Tibial nerve (tissue), 4 donors: ENCODE results near the gene PPP1R7. TPM values are rescaled to one million over a fixed set of nuclear protein-coding genes. Genes with fewer than 3 reads are reported as not detected.

Experiments used
- DNase-seq, 2 donors: peaks; one replicate each; pipeline ENCODE4 v3.0.0-alpha.2; 2019; ENCODE audit warnings: low spot score in 2 of 2
- H3K27ac ChIP-seq, 4 donors: fragments of 200-600 bp; sonication (generic) in 3 of 4; one replicate each; pipeline ENCODE4 v1.5.1; 2017 to 2019; ENCODE audit warnings: mild to moderate bottlenecking in 1 of 4
- H3K27me3 ChIP-seq, 2 donors: fragments of 200-600 bp; sonication (generic) in 1 of 2; one replicate each; pipeline versions ENCODE4 v1.5.1 to v1.6.0; 2017 to 2019
- H3K36me3 ChIP-seq, 3 donors: fragments of 200-600 bp; sonication (generic); one replicate each; pipeline ENCODE4 v1.5.1; 2018 to 2019
- H3K4me1 ChIP-seq, 4 donors: fragments of 200-600 bp; sonication (generic) in 3 of 4; one replicate each; pipeline ENCODE4 v1.5.1; 2017 to 2019
- H3K4me3 ChIP-seq, 4 donors: fragments of 200-600 bp; sonication (generic) in 3 of 4; one replicate each; pipeline ENCODE4 v1.5.1; 2017 to 2019; ENCODE audit warnings: mild to moderate bottlenecking in 1 of 4, moderate library complexity in 1 of 4
- H3K9me3 ChIP-seq, 4 donors: fragments of 200-600 bp; sonication (generic) in 3 of 4; one replicate each; pipeline ENCODE4 v1.5.1; 2017 to 2019
- EP300 ChIP-seq, 2 donors: sonication (generic); formaldehyde crosslinking; IDR thresholded peaks; one replicate each; pipeline ENCODE4 v1.6.1; 2017; ENCODE audit warnings: antibody characterized with exemption in 2 of 2, mild to moderate bottlenecking in 1 of 2
- POLR2A ChIP-seq, 2 donors: fragments of 450-650 bp; IDR thresholded peaks; one replicate each; pipeline ENCODE4 v1.6.1; 2017; ENCODE audit warnings: antibody characterized with exemption in 2 of 2, mild to moderate bottlenecking in 2 of 2, moderate library complexity in 2 of 2
- WGBS, 2 donors: methylation state at CpG; one replicate each; pipeline ENCODE4 v1.1.5; 2018; 5-methylcytosine and 5-hydroxymethylcytosine counted together
- total RNA-seq, 4 donors: library from RNA; depleted of rRNA; stranded (reverse); fragments of >200 nt; gene quantifications; one replicate each; pipeline ENCODE4 v1.1.0, GENCODE V29; 2016
- TF ChIP-seq, protein P1 (sequence below), 5 experiments: fragments of 200-600 bp in 3 of 5; fragments of 450-650 bp in 2 of 5; sonication (generic) in 3 of 5; IDR thresholded peaks; one replicate each; pipeline ENCODE4 v1.5.1; 2016 to 2019; ENCODE audit warnings: antibody characterized with exemption in 5 of 5, mild to moderate bottlenecking in 3 of 5, moderate library complexity in 2 of 5

Gene PPP1R7
- total RNA-seq, 4 donors from 2014 or later, result 29.5 to 53.8 (median 38.1) TPM

- Histone ChIP-seq H3K4me3 (no peak overlapping the region), H3K9me3 (no peaks in the 10 kb centered on the region), H3K27me3 (no peaks in the 10 kb centered on the region), H3K36me3 (peaks cover 0 to 77% (median 0%) of the 10 kb centered on the region in 3 donors), H3K4me1 (peaks cover 0 to 15% (median 5%) of the 10 kb centered on the region in 4 donors), H3K27ac (no peak overlapping the region)
- TF ChIP-seq EP300 (IDR thresholded peaks at IDR 0.05) (no peak), POLR2A (IDR thresholded peaks at IDR 0.05) (no peak)
- TF ChIP-seq, protein P1, sequence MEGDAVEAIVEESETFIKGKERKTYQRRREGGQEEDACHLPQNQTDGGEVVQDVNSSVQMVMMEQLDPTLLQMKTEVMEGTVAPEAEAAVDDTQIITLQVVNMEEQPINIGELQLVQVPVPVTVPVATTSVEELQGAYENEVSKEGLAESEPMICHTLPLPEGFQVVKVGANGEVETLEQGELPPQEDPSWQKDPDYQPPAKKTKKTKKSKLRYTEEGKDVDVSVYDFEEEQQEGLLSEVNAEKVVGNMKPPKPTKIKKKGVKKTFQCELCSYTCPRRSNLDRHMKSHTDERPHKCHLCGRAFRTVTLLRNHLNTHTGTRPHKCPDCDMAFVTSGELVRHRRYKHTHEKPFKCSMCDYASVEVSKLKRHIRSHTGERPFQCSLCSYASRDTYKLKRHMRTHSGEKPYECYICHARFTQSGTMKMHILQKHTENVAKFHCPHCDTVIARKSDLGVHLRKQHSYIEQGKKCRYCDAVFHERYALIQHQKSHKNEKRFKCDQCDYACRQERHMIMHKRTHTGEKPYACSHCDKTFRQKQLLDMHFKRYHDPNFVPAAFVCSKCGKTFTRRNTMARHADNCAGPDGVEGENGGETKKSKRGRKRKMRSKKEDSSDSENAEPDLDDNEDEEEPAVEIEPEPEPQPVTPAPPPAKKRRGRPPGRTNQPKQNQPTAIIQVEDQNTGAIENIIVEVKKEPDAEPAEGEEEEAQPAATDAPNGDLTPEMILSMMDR (IDR thresholded peaks at IDR 0.05), result no peak
- DNase-seq, result no peak
- WGBS, 2 donors, result 71 to 73% methylated on average over 1 of the region's 1 CpG
Observed at GRCh38 chr2:241155936-241156335, 5.7 kb downstream of the PPP1R7 start.

DNA sequence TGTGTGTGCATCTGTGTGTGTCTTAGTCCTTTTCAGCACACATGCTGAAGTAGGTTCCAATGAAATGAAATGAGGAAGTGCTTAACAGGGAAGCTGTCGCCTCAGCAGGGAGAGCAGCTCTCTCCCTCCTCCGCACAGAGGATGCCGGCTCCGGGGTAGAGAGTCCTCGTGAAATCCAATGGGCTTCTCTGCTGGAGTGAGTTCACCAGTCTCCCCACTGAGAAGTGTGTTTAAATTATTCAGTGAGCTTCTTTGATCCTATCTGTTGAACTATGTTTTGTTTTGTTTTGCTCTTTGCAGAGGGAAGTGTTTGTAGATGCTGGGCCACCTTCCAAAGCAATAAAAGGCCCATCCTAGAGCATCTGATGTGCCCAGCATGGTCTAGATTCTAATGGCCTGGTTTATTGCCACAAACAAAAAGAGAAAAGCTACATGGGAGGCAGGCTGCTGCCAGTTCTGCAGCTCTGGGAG, 6.7 kb downstream of the PPP1R7 start:
- 51 to 65% methylated on average over 5 of the region's 5 CpGs for WGBS, 2 donors
- Histone ChIP-seq H3K4me1 (peaks cover 0 to 11% (median 0%) of the 10 kb centered on the region in 4 donors), H3K27ac (no peak overlapping the region), H3K36me3 (peaks cover 0 to 83% (median 0%) of the 10 kb centered on the region in 3 donors), H3K4me3 (no peak overlapping the region), H3K27me3 (no peaks in the 10 kb centered on the region), H3K9me3 (no peaks in the 10 kb centered on the region)
- TF ChIP-seq POLR2A (IDR thresholded peaks at IDR 0.05) (no peak), EP300 (IDR thresholded peaks at IDR 0.05) (no peak)
- TF ChIP-seq, protein P1 (IDR thresholded peaks at IDR 0.05), result no peak
- no peak for DNase-seq

- Histone ChIP-seq H3K4me1 (peaks cover 0 to 10% (median 0%) of the 10 kb centered on the region in 4 donors), H3K36me3 (peaks cover 0 to 92% (median 0%) of the 10 kb centered on the region in 3 donors), H3K4me3 (no peak overlapping the region), H3K9me3 (no peaks in the 10 kb centered on the region), H3K27me3 (no peaks in the 10 kb centered on the region), H3K27ac (no peak overlapping the region)
- no peak for DNase-seq
- TF ChIP-seq EP300 (IDR thresholded peaks at IDR 0.05), result no peak
- TF ChIP-seq POLR2A (IDR thresholded peaks at IDR 0.05), result no peak
- TF ChIP-seq, protein P1 (IDR thresholded peaks at IDR 0.05), result no peak
- WGBS, 2 donors, result 87 to 90% methylated on average over 9 of the region's 9 CpGs
Observed at GRCh38 chr2:241157841-241158545, 7.7 kb downstream of the PPP1R7 start.

- no peak overlapping the region for H3K4me3 ChIP-seq
- no peak overlapping the region for H3K27ac ChIP-seq
- no peak for DNase-seq
- H3K36me3 ChIP-seq, result peaks cover 0 to 92% (median 0%) of the 10 kb centered on the region in 3 donors
- WGBS, 2 donors, result 72 to 89% methylated on average over 8 of the region's 8 CpGs
- TF ChIP-seq POLR2A (IDR thresholded peaks at IDR 0.05) (no peak), EP300 (IDR thresholded peaks at IDR 0.05) (no peak)
- TF ChIP-seq, protein P1 (IDR thresholded peaks at IDR 0.05), result no peak
- no peaks in the 10 kb centered on the region for H3K27me3 ChIP-seq
- H3K4me1 ChIP-seq, result peaks cover 0 to 10% (median 0%) of the 10 kb centered on the region in 4 donors
- no peaks in the 10 kb centered on the region for H3K9me3 ChIP-seq
Observed at GRCh38 chr2:241158546-241158900, 8.3 kb downstream of the PPP1R7 start.

- no peak for DNase-seq
- H3K4me1 ChIP-seq, result peaks cover 0 to 10% (median 0%) of the 10 kb centered on the region in 4 donors
- TF ChIP-seq, protein P1 (IDR thresholded peaks at IDR 0.05), result no peak
- TF ChIP-seq POLR2A (IDR thresholded peaks at IDR 0.05) (no peak), EP300 (IDR thresholded peaks at IDR 0.05) (no peak)
- H3K4me3 ChIP-seq, result no peak overlapping the region
- no peaks in the 10 kb centered on the region for H3K9me3 ChIP-seq
- H3K27me3 ChIP-seq, result no peaks in the 10 kb centered on the region
- no peak overlapping the region for H3K27ac ChIP-seq
- WGBS, 2 donors, result 94 to 95% methylated on average over 5 of the region's 5 CpGs
- H3K36me3 ChIP-seq, result peaks cover 0 to 92% (median 0%) of the 10 kb centered on the region in 3 donors
Observed at GRCh38 chr2:241159116-241159515, 8.8 kb downstream of the PPP1R7 start.
